PC-3 (cell line): ENCODE data around the gene CASZ1. TPM values are rescaled to one million over a fixed set of nuclear protein-coding genes. Genes with fewer than 3 reads are reported as not detected.

Experiments used
- ATAC-seq: fragments of 200-7000 bp; cut with Tn5 transposase; 2 replicates; pipeline ENCODE4 v1.9.1; 2020; ENCODE audit warnings: mild to moderate bottlenecking, moderate library complexity
- BruUV-seq: library from RNA; stranded (reverse); fragments of 400-500 nt; replicated peaks from 2 replicates; lab custom pipeline; 2021; lab: Mats Ljungman, UMichigan
- CTCF ChIA-PET: fragments of 300-600 bp; sonication (Branson Sonifier 250); formaldehyde crosslinking; loops from one replicate; lab custom pipeline; 2022; ENCODE audit warnings: antibody characterized with exemption; lab: Charles Lee
- POLR2A ChIA-PET: fragments of 300-600 bp; sonication (Branson Sonifier 250); formaldehyde crosslinking; loops from one replicate; lab custom pipeline; 2022; ENCODE audit warnings: antibody characterized with exemption; ENCODE audit not compliant: unreplicated experiment; lab: Charles Lee
- DNase-seq: peaks from one replicate; pipeline ENCODE4 v3.0.0-alpha.2; 2015
- H2AFZ ChIP-seq: fragments of 300-600 bp; sonication (generic); 2 replicates; pipeline ENCODE4 v1.6.0; 2016; ENCODE audit warnings: antibody characterized with exemption, low read length
- H3F3A ChIP-seq: fragments of 300-600 bp; sonication (generic); one replicate; pipeline ENCODE4 v1.6.0; 2017; ENCODE audit warnings: antibody characterized with exemption, low read length, control low read depth, mild to moderate bottlenecking; ENCODE audit not compliant: unreplicated experiment
- H3K27ac ChIP-seq: fragments of 300-600 bp; sonication (generic); 2 replicates; pipeline ENCODE4 v1.5.1; 2016; ENCODE audit warnings: mild to moderate bottlenecking, low read length
- H3K27me3 ChIP-seq: fragments of 300-600 bp; sonication (generic); 2 replicates; pipeline ENCODE4 v1.6.1; 2016; ENCODE audit warnings: low read length, mixed read lengths
- H3K36me3 ChIP-seq: fragments of 300-600 bp; sonication (generic); 2 replicates; pipeline ENCODE4 v1.6.1; 2016; ENCODE audit warnings: low read depth, mixed run types, low read length, mixed read lengths
- H3K4me1 ChIP-seq: fragments of 300-600 bp; sonication (generic); 2 replicates; pipeline ENCODE4 v1.5.1; 2016; ENCODE audit warnings: low read length; ENCODE audit not compliant: insufficient read depth
- H3K4me2 ChIP-seq: fragments of 300-600 bp; sonication (generic); 2 replicates; pipeline ENCODE4 v1.6.0; 2016; ENCODE audit warnings: low read length
- H3K4me3 ChIP-seq: fragments of 300-600 bp; sonication (generic); 2 replicates; pipeline ENCODE4 v1.5.1; 2016; ENCODE audit warnings: mild to moderate bottlenecking, low read length, mixed read lengths
- H3K79me2 ChIP-seq: fragments of 300-600 bp; sonication (generic); 2 replicates; pipeline ENCODE4 v1.6.1; 2017; ENCODE audit warnings: low read length, mixed read lengths
- H3K9ac ChIP-seq: fragments of 300-600 bp; sonication (generic); 2 replicates; pipeline ENCODE4 v1.6.0; 2016; ENCODE audit warnings: mild to moderate bottlenecking, low read length
- H3K9me2 ChIP-seq: fragments of 300-600 bp; sonication (generic); replicated peaks from 2 replicates; pipeline ENCODE4 v1.6.1; 2016; ENCODE audit warnings: mixed run types, low read length, mixed read lengths
- H3K9me3 ChIP-seq: fragments of 300-600 bp; sonication (generic); 2 replicates; pipeline ENCODE4 v1.6.1; 2016; ENCODE audit warnings: low read length, mixed read lengths
- H4K20me1 ChIP-seq: fragments of 300-600 bp; sonication (generic); 2 replicates; pipeline ENCODE4 v1.6.1; 2016; ENCODE audit warnings: low read length, mixed read lengths
- EZH2 ChIP-seq: fragments of 300-600 bp; sonication (generic); IDR thresholded peaks from one replicate; pipeline ENCODE4 v1.6.1; 2017; ENCODE audit warnings: antibody characterized with exemption, mild to moderate bottlenecking, low read length; ENCODE audit not compliant: unreplicated experiment
- EZH2phosphoT487 ChIP-seq: fragments of 300-600 bp; sonication (generic); IDR thresholded peaks from 2 replicates; pipeline ENCODE4 v1.6.1; 2018; ENCODE audit warnings: mild to moderate bottlenecking, antibody characterized with exemption, low read length, borderline replicate concordance
- intact Hi-C: fragments of 100-400 bp; cut with micrococcal nuclease; formaldehyde crosslinking; loops from 2 replicates; pipeline ENCODE4 v1.9.0; 2023
- total RNA-seq: library from RNA; depleted of rRNA; stranded (reverse); fragments of >200 nt; gene quantifications from 2 replicates; pipeline ENCODE4 v1.2.3, GENCODE V29; 2014
- TF ChIP-seq, protein P1 (sequence below): fragments of 300-600 bp; sonication (generic); conservative IDR thresholded peaks from 2 replicates; pipeline ENCODE4 v1.5.1; 2017; ENCODE audit warnings: antibody characterized with exemption, low read depth, mild to moderate bottlenecking, low read length

The CASZ1 gene
- total RNA-seq, 1 experiment from 2014 or later = 12.8 TPM

DNA sequence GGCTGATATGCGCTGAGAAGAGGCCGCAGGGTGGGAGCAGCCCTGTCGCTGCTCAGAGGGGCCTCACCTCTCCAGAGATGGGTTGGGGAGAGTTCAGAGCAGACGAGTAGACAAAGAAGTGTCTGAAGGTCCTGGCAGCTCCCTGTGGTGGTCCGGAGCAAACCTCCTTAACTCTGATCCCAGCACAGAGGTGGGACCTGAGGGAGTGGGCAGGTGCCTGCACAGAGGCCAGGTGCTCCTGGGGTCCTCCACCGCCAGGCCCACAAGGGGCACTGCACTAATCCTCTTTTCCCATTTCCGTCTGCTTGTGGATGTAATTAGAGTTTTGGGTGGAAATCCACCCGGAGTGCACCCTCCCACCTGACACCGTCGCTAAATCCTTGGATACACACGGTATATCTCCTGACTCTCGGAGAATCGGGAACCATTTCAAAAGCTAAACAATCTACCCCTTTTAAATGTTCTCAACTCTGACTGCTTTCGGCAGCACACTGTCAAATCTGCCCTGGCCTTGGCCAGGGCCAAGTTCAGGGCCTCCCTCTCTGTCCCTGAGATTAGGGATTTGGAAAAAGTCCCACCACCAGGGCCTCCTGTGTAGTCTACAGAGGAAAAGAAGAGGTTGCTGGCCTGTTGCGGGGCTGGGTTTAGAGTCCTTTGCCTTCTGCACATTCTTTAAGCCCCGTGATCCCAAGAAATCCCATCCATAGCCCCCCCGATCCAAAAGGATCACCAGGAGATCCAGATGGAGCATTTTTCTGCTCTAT, 22.4 kb downstream of the CASZ1 start:
- ChIA-PET CTCF (no interaction called here), POLR2A (no interaction called here)
- Histone ChIP-seq H3K4me2 (no peak overlapping the region), H3K36me3 (no peaks in the 10 kb centered on the region), H3K4me3 (no peak overlapping the region), H3K9me3 (no peaks in the 10 kb centered on the region), H3K27ac (no peak overlapping the region), H3K4me1 (peaks cover 17% of the 10 kb centered on the region), H3K79me2 (peaks cover 7% of the 10 kb centered on the region; the same call in 1 of the 2 replicates), H3K27me3 (no peaks in the 10 kb centered on the region), H4K20me1 (no peaks in the 10 kb centered on the region), H2AFZ (no peak overlapping the region), H3K9me2 (no peaks in the 10 kb centered on the region), H3F3A (no peaks in the 10 kb centered on the region), H3K9ac (no peak overlapping the region)
- BruUV-seq = no TSS peak
- intact Hi-C loops = no loop called here
- TF ChIP-seq EZH2phosphoT487 = no peak
- TF ChIP-seq, protein P1, sequence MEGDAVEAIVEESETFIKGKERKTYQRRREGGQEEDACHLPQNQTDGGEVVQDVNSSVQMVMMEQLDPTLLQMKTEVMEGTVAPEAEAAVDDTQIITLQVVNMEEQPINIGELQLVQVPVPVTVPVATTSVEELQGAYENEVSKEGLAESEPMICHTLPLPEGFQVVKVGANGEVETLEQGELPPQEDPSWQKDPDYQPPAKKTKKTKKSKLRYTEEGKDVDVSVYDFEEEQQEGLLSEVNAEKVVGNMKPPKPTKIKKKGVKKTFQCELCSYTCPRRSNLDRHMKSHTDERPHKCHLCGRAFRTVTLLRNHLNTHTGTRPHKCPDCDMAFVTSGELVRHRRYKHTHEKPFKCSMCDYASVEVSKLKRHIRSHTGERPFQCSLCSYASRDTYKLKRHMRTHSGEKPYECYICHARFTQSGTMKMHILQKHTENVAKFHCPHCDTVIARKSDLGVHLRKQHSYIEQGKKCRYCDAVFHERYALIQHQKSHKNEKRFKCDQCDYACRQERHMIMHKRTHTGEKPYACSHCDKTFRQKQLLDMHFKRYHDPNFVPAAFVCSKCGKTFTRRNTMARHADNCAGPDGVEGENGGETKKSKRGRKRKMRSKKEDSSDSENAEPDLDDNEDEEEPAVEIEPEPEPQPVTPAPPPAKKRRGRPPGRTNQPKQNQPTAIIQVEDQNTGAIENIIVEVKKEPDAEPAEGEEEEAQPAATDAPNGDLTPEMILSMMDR = no peak
- no peak for TF ChIP-seq EZH2
- ATAC-seq (no peak), DNase-seq (no peak)

DNA sequence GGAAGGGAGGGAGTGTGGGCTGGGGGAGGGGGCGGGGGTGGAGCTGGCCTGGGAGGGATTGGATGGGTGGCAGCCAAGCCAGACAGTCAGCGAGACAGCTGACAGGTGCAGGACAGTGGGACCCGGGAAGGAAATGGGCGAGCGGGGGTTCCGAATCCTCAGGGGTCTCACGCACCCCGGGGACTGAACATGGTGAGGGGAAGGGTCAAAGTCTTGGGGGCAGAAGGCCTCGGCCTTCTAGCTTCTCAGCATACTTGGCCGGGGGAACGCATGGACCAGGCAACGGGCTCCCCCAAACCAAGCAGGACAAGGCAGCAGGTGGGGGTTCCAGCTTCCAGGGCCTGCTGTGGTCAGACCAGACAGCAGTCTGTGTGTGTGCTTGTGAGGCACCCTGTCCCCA, 23.1 kb downstream of the CASZ1 start:
- CTCF ChIA-PET = no interaction called here
- H3K27me3 ChIP-seq = no peaks in the 10 kb centered on the region
- TF ChIP-seq EZH2 = no peak
- H3K4me2 ChIP-seq = no peak overlapping the region
- peaks cover 7% of the 10 kb centered on the region; the same call in 1 of the 2 replicates for H3K79me2 ChIP-seq
- no peaks in the 10 kb centered on the region for H3K36me3 ChIP-seq
- peaks cover 11% of the 10 kb centered on the region for H3K4me1 ChIP-seq
- H3K27ac ChIP-seq = no peak overlapping the region
- POLR2A ChIA-PET = no interaction called here
- intact Hi-C loops = no loop called here
- no peak overlapping the region for H2AFZ ChIP-seq
- H3K9ac ChIP-seq = no peak overlapping the region
- no peaks in the 10 kb centered on the region for H4K20me1 ChIP-seq
- ATAC-seq = no peak
- BruUV-seq = no TSS peak
- no peaks in the 10 kb centered on the region for H3F3A ChIP-seq
- no peaks in the 10 kb centered on the region for H3K9me2 ChIP-seq
- H3K9me3 ChIP-seq = no peaks in the 10 kb centered on the region
- no peak for DNase-seq
- no peak overlapping the region for H3K4me3 ChIP-seq

DNA sequence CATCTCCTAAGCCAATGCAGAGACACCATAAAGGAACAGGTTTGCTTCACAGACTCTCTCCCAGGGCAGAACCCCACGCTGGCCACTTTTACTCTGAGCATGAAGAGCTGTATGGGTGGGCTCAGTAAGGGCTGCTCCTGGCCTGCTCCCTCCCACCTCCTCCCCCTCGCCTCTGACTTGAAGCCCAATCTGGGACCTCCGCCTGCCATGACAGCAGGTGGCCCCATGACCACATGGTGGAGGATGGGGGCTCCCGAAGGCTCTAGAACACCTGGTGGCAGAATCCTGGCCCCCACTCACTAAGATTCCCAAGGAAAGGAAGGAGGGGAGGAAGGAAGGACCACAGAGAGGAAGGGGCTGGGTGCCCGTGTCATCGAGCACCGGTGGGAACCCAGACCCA, 23.7 kb downstream of the CASZ1 start:
- no peak overlapping the region for H3K27ac ChIP-seq
- ATAC-seq (no peak), DNase-seq (no peak)
- intact Hi-C loops = no loop called here
- no peak overlapping the region for H3K4me3 ChIP-seq
- no peaks in the 10 kb centered on the region for H3K36me3 ChIP-seq
- H3K79me2 ChIP-seq = peaks cover 3% of the 10 kb centered on the region; the same call in 1 of the 2 replicates
- no TSS peak for BruUV-seq
- H3K4me2 ChIP-seq = no peak overlapping the region
- H3K9ac ChIP-seq = no peak overlapping the region
- no peak overlapping the region for H2AFZ ChIP-seq
- H3F3A ChIP-seq = no peaks in the 10 kb centered on the region
- CTCF ChIA-PET = no interaction called here
- no peaks in the 10 kb centered on the region for H3K27me3 ChIP-seq
- no peaks in the 10 kb centered on the region for H3K9me3 ChIP-seq
- POLR2A ChIA-PET = no interaction called here
- H3K4me1 ChIP-seq = peaks cover 9% of the 10 kb centered on the region; the same call in 1 of the 2 replicates
- no peaks in the 10 kb centered on the region for H4K20me1 ChIP-seq
- TF ChIP-seq EZH2 = no peak
- TF ChIP-seq, protein P1 = no peak
- TF ChIP-seq EZH2phosphoT487 = no peak
- no peaks in the 10 kb centered on the region for H3K9me2 ChIP-seq
